Activated CD4-positive, alpha-beta T cell treated with anti-CD3 and anti-CD28 coated beads, Interleukin-2, amount 50 U/mL, for 1 hour (primary cell): ENCODE measurements around the gene ABLIM1.

ENCODE experiments used
- DNase-seq: peaks from one replicate; pipeline ENCODE4 v3.0.0-alpha.2; 2020

The ABLIM1 gene

DNA sequence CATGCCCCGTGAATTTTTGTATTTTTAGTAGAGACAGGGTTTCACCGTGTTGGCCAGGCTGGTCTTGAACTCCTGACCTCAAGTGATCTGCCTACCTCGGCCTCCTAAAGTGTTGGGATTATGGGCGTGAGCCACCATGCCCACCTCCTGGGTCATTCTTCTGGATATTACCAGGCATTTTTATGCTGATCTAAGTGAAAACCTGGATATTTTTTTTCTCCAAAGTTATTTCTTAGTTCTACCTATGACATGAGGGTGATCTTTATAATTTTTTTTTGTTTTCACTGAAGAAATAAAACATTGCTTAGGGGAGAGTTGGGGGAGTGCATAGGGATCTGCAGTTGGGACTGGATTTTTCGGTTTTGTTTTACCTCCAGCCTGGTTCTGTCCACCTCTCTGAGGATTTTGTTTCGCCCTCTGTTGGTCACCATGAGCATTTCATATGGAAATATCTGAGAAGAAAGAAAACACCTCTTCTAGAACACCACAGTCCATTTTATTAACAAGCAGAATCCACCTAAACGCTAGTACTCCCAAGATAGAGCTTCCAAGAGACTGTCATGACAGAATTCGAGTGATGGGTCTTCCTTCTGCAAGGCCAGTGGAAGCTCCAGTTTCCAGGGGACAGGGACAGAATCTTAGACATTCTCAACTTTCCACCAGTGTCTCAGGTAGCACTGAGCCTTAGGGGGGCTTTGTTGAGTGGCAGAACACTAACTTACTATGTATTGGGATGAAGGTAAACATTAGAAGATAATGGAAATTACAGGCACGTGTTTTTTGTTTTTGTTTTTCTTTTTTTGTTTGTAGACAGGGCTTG, 220.4 kb downstream of the ABLIM1 start:
- no peak for DNase-seq

DNA sequence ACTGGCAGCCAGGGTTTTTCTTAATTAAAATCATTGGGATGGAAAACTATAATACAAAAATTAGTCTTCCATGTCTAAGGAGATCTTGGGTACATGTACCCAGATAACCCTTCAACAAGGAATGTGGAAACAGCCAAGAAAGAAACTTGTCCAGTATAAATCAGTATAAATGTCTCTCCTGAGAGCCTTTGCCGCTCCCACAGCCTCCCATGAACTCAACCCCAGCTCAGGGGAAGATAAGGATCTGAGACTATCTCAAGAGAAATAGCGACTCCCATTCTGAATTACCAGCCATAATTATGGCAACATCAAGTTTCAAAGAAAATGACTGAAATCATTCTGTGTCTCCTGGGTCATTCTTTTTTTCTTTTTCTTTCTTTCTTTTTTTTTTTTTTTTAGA, 221.1 kb downstream of the ABLIM1 start:
- no peak for DNase-seq

DNA sequence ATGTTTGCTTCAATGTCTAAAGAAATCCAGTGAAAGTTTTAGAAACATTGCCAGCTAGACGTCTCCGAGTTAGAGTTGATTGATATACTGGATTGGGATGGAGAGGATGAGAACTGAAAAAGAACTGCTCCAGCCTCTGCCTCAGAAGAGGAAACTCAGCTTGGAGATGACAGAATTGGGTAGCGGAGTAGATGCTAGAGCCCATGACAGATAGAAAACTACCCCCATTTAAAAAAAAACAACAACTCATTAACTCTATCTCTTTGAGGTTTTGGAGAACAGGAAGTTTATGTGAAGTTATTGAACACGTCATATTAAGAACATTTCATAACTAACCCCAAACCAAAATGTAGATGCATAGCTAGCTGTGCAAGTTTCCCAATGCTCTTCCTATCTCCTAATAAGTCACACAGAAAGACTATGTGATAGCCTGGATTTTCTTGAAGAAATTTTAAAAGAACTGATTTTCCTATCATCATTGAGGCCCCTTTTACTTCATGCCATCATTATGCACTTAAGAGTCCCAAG, 225.4 kb downstream of the ABLIM1 start:
- no peak for DNase-seq

DNA sequence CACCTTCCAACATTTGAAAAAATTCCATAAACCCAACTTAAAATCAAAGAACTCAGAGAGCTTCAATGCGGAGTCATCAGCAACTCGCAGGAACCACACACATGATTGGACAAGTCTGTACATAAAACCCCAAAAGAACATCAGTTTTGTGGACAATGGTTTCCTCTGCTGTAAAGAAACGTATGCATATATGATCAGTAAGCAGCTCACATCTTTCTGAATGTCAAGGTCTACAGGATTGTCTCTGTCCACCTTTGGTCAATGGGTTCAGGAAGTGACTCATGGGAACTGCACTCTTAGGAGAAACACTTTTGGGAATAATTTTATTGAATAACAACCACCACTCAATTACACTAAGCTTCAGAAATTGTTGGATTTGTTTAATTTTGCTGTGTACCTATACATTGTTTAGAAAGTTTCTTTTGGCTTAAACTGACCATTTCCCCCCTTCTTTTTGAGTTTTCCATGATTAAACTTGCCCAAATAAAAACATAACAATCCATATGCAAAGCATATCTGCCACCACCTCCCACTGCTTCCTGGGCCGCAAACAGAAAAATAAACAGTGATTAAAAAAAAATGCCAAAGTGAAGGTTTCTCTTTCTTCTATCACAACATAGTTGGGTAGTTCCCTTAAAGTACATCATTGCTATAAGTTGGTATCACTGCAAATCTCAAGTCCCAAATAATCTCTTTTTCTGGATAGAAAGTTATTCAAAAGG, 226.5 kb downstream of the ABLIM1 start:
- DNase-seq: no peak

DNA sequence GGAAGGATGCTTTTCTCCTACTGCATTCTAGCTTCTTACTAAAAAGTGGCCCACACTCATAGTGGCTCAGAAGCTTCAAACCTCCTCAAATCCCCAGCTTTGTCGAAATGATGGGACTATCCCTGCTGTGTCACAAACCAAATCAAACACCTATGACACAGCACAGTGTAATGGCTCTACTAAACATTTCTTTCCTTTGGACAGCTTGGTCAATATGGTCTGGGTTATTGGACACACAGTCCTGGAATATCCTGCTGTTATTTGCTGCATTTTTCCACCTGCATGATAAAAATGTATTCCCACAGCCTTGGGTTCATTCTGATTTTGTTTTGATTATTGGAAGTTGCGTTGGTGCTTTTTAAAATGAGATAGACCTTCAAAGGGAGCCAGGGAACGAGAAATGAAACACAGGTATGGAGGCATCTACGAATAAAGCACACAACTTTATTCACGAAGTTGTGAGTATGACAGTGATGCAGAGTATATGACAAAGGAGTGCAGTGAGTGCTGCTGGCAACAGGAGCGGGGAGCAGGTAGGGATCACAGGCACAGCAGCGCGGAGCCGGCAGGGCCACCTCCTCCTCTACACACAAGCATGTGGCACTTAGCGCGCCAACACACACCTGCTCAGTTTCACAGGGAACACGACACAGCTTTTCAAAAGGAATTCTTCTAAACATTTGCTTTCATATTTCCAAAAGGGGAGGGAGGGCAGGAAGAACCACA, 227.2 kb downstream of the ABLIM1 start:
- no peak for DNase-seq

DNA sequence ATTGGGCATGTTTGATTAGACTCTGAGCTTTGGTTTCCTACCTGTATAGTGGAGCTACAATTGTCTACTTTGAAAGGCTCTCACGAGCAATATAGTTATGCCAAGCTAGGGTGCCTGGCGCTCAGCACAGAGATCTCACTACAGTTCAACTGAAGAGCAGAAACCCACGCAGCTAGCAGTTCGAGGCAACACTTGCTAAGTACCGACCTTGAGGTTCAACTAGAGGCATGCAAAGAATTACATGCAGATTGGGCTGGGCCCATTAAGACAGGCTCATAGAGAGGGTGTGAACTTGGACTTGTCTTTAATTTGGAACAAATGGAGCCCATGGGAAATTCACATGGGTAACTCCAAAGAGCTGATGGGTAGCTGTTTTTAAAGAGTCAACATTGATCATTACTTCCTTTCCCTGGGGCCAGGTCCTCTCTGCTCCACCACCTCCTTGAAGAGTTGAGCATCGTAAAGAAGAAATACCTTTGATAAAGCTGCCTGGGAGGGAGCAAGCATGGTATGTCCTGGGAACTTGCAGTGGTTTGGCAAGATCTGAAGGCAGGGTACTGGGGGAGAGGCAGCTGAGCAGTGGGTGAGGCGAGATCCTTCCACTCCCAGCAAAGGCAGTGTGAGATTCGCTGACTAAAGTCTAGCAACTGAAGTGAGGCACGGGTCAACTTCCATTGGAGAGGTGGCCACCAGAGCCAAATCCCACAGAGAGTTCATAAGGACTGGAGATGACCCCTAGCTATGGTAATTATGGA, 228.3 kb downstream of the ABLIM1 start:
- no peak for DNase-seq

DNA sequence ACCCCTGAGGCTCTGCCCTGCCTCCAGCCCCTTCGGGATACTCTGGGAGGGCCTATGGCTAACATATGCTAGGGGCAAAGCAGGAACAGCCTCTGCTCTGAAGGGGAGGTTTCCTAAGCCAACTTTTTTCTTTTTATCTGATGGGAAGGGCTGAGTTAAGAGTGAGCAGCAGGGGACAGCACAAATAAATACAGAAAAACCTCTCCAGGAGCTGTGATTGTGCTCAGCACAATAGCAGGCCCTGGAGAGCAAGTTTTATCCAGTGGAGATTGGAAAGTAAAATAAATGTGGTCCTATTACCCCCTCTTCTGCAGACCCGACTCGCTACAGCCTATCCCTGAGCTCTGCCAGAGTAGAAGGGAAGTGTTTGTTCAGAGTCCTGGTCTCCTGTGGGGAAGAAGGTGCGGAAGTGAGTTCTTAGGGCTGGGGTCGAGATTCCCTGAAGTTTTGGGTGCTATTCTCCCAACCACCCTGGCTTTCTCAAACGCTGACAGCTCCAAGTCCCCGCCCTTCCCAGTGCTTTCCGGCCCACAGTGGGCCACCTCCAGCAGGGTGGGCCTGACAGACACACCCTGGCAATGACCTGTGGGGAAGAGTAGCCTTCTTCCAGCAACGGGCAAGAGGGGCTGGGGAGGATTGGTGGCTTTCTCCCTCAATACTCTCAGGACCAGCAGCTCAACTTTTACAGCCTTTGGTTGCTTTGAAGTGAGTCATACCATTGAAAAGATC, 230.8 kb downstream of the ABLIM1 start:
- no peak for DNase-seq

DNA sequence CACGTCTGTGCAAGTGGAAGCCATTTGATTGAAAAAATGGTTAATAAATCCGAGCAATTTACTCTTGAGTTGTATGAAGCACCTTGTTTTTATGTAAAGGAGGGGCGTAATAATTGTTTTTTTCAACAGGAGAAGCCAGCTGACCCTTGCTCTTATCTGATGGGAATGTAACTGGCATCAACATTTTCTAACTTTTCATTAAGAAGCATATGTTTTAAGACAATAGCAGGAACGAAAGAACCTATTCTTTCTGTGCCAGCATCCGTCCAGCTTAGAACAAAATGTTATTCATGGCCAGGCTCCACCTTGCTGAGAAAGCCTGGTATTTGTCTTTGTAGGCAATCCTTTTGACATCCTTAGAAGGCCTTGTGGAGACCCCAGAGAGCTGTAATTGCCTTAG, 231.6 kb downstream of the ABLIM1 start:
- no peak for DNase-seq

DNA sequence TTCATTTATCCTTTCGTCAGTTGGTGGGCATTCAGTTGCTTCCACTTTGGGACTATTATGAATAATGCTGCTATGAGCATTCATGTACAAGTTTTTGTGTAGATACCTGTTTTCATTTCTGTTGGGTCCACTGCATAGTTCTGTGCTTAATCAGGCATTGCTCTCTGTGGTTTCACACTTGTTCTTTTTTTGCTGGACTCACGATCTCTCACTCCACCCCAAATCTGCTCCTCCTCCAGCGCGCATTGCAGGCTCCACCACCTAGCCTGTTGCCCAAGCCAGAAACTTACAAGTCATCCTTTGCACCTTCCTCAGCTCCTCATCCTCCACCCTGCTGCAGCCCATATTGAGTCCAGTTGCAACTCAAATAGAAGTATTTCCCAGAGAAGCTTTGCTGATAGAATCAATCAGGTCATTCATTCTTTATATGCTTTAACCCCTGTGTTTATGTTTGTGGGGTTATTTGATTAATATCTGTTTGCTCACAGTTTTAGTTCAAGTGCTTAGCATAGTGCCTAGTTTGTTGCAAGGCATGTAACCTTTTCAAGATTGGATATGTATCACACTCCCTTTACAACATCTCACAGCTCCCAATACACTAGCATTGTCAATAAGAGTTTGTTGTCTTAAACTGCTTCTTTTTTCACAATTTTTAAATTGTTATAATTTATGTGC, 237.1 kb downstream of the ABLIM1 start:
- no peak for DNase-seq

DNA sequence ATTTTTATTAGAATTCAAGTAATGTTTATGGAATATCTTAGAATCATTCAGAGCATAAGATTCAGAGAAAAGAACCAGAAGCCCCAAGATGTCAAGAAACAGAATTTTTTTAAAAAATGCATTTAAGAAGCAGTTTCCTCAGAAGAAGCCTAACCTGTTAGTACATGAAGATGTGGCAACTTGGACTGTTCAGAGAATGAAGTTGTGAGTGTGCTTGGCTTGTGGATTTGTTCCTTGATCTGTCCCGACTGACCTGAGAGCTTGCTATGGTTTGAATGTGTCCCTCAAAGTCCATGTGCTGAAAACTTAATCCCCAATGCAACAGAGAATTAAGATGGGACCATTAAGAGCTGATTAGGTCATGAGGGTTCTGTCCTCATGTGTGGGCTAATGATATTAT, 240.0 kb downstream of the ABLIM1 start:
- DNase-seq: no peak

DNA sequence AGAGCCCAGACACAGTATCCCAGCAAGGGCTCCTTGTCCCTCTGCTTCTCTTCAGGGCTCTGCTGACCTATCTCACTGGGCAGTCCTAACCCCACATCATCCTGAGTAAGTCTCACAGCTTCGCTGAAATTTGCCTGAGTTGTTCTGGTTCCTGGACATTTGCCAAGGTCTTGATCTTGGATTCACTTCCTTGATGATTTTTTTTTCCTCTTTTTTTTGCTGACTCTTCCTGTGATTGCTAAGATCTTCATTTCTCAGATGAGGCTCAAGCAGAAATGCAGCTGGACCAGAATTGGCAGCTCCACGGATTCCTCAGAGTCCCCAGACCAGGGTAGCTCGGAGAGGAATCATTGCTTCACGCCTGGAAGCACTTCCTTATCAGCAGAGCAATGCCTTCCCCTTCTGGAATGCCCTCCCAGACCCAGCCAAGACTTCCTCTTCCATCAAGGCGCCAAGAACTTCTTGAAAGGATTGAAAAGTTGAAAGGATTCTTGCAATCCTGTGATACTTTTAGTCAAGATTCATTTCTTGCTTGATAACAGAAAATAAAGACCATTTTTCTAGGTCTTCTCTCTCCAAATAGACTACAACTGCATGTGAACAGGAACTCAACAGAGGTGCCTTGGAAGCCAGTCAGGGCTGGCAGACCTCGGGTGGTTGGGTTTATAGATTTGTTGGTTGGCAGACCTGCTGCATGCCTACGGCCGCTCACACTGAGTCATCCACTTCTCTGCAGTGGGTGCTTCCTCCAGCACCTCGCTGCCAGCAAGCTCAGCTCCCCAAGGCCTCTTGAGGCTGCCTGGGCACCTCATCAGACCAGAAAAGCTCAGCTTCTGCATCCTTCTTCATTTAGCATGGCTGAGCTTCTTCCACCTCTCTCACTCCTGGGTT, 244.9 kb downstream of the ABLIM1 start:
- DNase-seq: no peak

DNA sequence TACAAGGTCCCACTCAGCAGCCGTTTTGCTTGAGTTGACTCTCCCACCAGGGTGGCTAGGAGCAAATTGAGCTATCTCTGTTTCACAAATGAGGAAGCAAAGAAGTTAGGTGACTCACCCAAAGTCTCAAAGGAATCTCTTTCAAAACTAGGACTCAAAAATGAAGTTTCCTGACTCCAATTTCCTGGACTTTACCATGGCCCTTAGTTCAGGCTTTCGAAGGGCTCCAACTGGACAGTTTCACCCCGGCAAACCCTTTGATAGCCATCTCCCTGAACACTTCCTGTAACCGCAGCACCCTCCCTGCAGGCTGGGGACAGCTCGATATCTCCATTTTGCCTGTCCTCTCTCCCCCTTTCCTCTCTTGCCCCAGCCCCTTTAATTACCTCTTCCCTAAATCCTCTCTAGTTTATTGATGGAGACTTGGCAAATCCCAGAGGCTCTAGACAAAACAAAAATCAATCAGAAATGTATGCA, 249.1 kb downstream of the ABLIM1 start:
- no peak for DNase-seq

DNA sequence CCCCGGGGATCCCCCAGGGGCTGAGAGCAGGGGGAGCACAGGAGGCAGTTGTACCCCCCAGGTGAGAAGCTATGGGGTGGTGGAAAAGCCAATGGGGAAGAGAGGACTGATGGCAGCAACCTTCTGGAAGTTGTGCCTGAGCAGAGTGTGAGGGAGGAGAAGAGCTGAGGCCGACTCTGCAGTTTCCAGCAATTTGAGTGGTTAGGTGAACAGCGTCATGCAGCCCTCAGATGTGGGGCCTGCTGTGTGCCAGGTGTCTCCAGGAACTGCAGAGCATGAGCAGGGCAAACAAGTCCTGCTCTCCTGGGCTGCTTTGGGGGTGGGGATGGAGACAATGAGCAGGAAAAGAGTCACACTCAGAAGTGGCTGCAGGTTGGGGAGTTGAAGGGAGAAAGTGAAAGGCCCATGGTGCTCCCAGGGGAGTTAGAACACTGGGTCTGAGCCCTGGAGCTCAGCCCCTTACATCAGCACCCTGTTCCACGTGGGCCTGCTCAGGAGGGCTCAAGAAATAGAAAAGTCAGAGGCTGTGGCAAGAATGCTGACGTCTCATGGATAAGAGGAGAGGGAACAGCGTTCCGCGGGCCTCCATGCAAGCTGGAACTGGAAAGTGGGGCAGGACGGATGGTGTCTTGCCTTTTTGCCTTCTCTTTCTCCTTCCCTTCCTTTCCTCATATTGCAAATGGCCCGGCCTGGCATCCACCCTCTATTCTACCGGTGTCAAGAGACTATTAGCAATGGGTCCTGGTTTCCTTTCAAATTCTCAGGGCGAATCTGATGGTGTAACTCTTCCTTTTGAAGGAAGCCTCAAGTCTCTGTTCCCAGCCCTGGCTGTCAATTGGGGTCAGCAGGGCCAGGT, 249.7 kb downstream of the ABLIM1 start:
- no peak for DNase-seq

DNA sequence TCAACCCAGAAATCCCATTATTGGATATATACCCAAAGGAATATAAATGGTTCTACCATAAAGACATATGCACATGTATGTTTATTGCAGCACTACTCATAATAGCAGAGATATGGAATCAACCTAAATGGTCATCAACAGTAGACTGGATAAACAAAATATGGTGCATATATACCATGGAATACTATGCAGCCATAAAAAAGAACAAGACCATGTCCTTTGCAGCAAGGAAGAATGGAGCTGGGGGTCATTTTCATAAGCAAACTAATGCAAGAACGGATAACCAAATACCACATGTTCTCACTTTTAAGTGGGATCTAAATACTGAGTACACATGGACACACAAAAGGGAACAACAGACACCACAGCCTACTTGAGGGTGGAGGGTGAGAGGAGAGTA, 251.6 kb downstream of the ABLIM1 start:
- no peak for DNase-seq

DNA sequence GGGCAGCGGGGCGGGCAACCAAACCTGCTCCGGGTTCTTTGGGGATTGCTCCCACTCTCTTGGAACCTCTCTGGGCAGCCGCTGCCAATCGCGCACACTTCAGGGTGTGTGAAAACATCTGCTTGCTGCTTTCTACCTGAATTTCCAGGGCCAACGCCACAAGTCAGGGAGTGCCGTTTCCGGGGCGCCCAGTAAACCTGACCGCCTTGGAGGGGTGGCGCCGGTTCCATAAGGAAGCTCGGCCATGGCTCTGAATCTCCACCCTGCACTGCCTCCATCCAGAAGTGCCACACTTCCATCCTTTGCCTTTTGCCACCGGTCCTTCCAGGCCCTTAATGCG, 253.1 kb downstream of the ABLIM1 start:
- DNase-seq: no peak

DNA sequence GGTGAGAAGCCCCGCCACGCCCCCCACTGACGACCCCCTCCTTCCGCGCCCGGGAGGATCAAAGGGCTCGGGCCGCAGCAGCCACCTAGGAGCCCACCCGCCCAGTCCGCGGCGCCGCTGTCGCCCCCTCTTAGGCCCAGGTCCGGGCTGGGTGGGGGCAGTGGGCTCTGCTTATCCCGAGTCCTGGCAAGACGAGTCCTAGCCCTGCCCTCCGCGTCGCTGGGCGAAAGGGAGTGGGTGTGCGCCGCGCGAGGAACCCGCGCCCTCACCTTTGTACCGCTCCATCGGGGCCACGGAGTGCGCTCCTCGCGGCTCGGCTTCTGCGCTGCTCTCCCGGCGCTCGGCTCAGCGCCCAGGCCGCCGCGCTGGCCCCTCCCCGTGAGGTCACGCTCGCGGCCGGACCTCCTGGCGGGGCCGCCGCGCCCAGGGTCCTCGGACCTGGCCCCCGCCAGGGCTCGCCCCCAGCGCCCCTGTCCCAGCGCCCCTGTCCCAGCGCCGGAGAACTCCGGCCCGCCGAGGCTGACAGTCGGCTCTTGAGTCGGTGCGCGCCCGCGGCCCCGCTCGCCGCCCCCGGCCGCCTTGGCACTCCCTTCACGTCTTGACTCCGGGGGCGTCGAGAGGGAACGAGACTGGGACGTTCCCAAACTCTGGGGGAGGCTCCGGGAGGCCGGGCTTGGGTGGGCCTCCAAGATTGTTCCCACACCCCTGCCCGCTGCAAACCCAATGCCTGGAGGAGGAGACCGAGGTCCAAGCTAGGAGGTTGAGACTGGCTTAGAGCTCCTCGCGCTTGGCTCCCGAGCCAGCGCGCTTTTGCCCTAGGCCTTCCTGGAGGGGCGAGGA, 253.7 kb downstream of the ABLIM1 start, which contains the start of gene AFAP1L2:
Gene AFAP1L2, minus strand, starts transcription at position 332 of the 840 bp plus-strand sequence. Its CDS starts 47 bp downstream, at position 285.
- DNase-seq: no peak

DNA sequence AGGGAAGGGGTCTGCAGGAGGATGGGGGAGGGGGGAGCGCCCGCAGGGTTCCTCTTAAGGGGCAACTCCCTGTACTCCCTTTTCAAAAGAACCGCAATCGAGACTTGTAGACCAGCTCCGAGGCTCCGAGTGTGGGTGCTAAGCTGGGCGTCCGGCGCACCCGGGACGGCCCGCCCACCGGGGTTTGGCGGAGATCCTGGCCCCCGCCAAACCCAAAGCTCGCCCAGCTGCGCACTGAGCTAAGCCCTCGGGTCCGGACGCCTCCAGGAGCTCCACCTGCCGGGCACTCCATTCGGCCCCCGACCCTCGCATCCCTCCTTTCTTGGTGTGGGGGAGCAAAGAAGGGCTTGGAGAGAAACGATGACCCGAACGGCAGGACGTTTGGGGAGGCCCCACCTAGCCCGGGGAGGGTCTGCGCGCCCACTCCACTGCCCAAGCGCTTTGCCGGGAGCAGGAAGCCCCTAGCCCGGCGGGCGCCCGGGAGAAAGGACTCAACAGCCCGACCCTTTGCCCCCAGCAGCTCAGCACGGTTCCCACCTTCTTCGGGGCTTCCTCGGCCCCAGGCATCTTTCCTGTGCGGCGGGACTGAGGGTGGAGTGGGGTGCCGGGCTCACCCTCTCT, 254.4 kb downstream of the ABLIM1 start:
- DNase-seq: no peak
